Type B pancreatic cell (in vitro differentiated cells): ENCODE measurements around the gene TGM6. TPM values are rescaled to one million over a fixed set of nuclear protein-coding genes. Genes with fewer than 3 reads are reported as not detected.

Experiments
- DNase-seq: peaks from one replicate; pipeline ENCODE4 v3.0.0; 2021; ENCODE audit warnings: mixed read lengths; ENCODE audit not compliant: unreplicated experiment; ENCODE audit errors: extremely low spot score
- H3K27ac Mint-ChIP-seq: 2 replicates; pipeline ENCODE4 v1.8.0; 2021; ENCODE audit warnings: mild to moderate bottlenecking, mixed read lengths
- H3K27me3 Mint-ChIP-seq: 2 replicates; pipeline ENCODE4 v1.8.0; 2021; ENCODE audit warnings: mixed read lengths
- H3K36me3 Mint-ChIP-seq: 2 replicates; pipeline ENCODE4 v1.8.0; 2021; ENCODE audit warnings: mixed read lengths
- H3K4me1 Mint-ChIP-seq: one replicate; pipeline ENCODE4 v1.8.0; 2021; ENCODE audit warnings: mixed read lengths; ENCODE audit not compliant: unreplicated experiment
- H3K4me3 Mint-ChIP-seq: 2 replicates; pipeline ENCODE4 v1.8.0; 2021; ENCODE audit warnings: mild to moderate bottlenecking, mixed read lengths
- H3K9me3 Mint-ChIP-seq: 2 replicates; pipeline ENCODE4 v1.8.0; 2021; ENCODE audit warnings: mixed read lengths
- total RNA-seq: library from RNA; stranded (reverse); gene quantifications from 2 replicates; pipeline ENCODE4 v1.2.1, GENCODE V29; 2021; ENCODE audit warnings: low replicate concordance
- TF ChIP-seq, protein P1 (sequence below): fragments of 200-600 bp; sonication (generic); conservative IDR thresholded peaks from 2 replicates; pipeline ENCODE4 v1.5.0; 2021; ENCODE audit warnings: antibody characterized with exemption, mild to moderate bottlenecking

TGM6 gene
- total RNA-seq, 1 donor from 2014 or later: not detected

DNA sequence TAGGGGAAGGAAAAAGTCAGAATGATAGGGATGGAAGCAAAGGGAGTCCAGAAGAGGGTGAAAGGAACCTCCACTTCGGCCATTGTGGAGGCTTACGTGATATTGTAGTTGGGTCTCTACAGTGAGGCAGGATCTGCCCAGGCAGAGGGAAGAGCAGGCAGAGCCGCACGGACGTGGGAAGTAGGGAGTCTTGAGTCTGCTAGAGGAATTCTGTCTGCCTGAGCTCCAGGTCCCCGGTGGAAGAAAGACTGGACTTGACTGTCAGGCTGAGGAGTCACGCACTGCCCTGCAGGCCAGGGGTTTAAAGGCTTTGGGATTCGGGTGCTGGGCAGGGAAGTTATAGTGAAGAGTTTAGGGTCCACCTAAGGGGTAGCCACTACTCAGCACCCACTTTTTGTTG, 16.4 kb downstream of the TGM6 start:
- H3K27ac Mint-ChIP-seq: no peak overlapping the region
- TF ChIP-seq, protein P1, sequence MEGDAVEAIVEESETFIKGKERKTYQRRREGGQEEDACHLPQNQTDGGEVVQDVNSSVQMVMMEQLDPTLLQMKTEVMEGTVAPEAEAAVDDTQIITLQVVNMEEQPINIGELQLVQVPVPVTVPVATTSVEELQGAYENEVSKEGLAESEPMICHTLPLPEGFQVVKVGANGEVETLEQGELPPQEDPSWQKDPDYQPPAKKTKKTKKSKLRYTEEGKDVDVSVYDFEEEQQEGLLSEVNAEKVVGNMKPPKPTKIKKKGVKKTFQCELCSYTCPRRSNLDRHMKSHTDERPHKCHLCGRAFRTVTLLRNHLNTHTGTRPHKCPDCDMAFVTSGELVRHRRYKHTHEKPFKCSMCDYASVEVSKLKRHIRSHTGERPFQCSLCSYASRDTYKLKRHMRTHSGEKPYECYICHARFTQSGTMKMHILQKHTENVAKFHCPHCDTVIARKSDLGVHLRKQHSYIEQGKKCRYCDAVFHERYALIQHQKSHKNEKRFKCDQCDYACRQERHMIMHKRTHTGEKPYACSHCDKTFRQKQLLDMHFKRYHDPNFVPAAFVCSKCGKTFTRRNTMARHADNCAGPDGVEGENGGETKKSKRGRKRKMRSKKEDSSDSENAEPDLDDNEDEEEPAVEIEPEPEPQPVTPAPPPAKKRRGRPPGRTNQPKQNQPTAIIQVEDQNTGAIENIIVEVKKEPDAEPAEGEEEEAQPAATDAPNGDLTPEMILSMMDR: no peak

DNA sequence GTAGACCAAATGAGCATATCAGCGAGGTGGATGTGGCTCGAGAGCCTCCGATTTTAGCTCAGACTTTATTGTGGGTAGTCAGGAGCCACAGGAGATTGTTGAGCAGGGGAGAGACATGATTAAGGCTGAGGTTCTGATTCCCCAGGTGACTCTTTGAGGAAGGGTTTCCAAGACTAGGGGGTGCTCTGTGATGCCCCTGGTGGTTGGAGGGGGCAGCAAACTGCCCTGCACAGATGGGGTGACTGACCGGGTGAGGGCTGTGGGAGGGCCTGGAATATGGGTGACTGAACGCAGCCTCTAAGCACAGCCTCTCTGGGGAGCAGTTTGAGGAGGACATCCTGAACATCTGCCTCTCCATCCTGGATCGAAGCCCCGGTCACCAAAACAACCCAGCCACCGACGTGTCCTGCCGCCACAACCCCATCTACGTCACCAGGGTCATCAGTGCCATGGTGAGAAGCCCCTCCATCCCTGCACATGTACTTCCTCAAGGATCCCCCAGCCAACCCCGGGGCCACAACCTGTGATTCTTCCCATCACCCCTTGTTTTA, 17.0 kb downstream of the TGM6 start:
- H3K27ac Mint-ChIP-seq: no peak overlapping the region
- peaks cover 8% of the 10 kb centered on the region for H3K27me3 Mint-ChIP-seq
- no peak overlapping the region for H3K4me3 Mint-ChIP-seq

More for the DNA sequence above, 16.4 kb downstream of the TGM6 start:
- peaks cover 8% of the 10 kb centered on the region for H3K27me3 Mint-ChIP-seq
- H3K4me3 Mint-ChIP-seq: no peak overlapping the region
- no peak for DNase-seq
- H3K9me3 Mint-ChIP-seq: peaks cover 5% of the 10 kb centered on the region
- no peaks in the 10 kb centered on the region for H3K4me1 Mint-ChIP-seq
- H3K36me3 Mint-ChIP-seq: no peaks in the 10 kb centered on the region

DNA sequence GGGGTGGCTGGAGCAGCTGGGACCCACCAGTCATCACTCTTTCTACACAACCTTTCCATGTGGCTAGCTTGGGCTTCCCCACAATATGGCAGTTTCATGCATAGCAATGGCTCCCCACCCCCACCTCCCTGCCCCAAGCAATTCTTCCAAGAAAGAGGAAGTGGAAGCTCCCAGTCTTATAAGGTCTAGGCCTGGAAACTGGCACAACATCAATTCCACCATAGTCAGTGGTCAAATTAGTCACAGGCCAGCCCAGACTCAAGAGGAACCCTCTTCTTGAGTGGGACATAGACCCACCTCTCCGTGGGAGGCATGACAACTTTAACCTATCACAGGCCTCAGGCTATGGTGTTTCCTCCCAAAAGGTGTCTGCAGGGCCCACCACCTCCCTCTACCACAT, 17.7 kb downstream of the TGM6 start:
- peaks cover 8% of the 10 kb centered on the region for H3K27me3 Mint-ChIP-seq
- H3K27ac Mint-ChIP-seq: no peak overlapping the region
- TF ChIP-seq, protein P1: no peak
- H3K9me3 Mint-ChIP-seq: peaks cover 5% of the 10 kb centered on the region
- H3K36me3 Mint-ChIP-seq: no peaks in the 10 kb centered on the region
- no peak overlapping the region for H3K4me3 Mint-ChIP-seq
- no peak for DNase-seq
- H3K4me1 Mint-ChIP-seq: no peaks in the 10 kb centered on the region

More for the DNA sequence above, 17.0 kb downstream of the TGM6 start:
- peaks cover 5% of the 10 kb centered on the region for H3K9me3 Mint-ChIP-seq
- H3K36me3 Mint-ChIP-seq: no peaks in the 10 kb centered on the region
- DNase-seq: no peak
- TF ChIP-seq, protein P1: no peak
- no peaks in the 10 kb centered on the region for H3K4me1 Mint-ChIP-seq

DNA sequence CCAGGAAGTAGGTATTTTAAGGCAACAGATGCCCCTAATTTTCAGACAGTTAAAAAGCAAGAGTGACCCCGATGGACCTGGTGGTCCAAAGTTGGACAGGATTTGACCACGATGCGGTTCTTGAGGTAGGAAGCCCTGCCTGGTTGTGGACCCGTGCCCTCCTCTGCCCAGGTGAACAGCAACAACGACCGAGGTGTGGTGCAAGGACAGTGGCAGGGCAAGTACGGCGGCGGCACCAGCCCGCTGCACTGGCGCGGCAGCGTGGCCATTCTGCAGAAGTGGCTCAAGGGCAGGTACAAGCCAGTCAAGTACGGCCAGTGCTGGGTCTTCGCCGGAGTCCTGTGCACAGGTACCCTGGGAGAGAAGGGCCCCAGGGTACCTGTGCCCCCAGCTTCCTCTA, 18.7 kb downstream of the TGM6 start:
- Mint-ChIP-seq H3K4me1 (no peaks in the 10 kb centered on the region), H3K9me3 (peaks cover 5% of the 10 kb centered on the region), H3K27ac (no peak overlapping the region), H3K36me3 (no peaks in the 10 kb centered on the region), H3K4me3 (no peak overlapping the region), H3K27me3 (peaks cover 8% of the 10 kb centered on the region)
- no peak for DNase-seq
- TF ChIP-seq, protein P1: no peak

DNA sequence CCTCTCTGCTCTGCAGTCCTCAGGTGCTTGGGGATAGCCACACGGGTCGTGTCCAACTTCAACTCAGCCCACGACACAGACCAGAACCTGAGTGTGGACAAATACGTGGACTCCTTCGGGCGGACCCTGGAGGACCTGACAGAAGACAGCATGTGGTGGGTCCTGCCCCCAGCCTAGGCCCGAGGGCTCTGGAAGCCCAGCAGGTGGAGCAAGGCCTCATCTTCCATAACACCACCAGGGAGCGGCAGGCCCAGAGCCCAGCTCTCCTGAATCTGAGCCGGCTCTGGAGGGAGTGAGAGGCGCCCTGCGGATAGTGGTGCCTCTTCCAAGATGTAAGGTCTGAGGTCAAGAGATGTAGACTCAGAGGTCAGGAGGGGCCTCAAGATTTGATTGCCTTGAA, 19.6 kb downstream of the TGM6 start:
- Mint-ChIP-seq H3K9me3 (peaks cover 5% of the 10 kb centered on the region), H3K4me1 (no peaks in the 10 kb centered on the region), H3K4me3 (no peak overlapping the region), H3K36me3 (no peaks in the 10 kb centered on the region), H3K27me3 (peaks cover 8% of the 10 kb centered on the region), H3K27ac (no peak overlapping the region)
- TF ChIP-seq, protein P1: no peak
- no peak for DNase-seq

DNA sequence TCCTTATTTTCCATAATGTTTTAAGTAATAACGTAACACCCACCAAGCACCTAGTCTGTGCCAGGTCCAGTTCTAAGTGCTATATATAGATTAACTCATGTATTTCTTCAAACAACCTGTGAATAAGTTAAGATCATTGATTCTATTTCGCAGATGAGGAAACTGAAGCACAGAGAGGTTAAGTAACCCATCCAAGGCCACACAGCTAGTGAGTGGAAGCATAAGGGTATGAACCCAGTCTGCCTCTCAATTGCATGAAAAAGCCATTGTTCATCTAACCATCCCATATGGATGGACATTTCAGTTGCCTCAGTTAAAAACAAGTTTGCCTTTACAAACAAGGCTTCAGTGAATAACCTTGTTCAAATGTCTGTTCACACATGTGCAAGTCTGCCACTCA, 20.8 kb downstream of the TGM6 start:
- peaks cover 5% of the 10 kb centered on the region for H3K9me3 Mint-ChIP-seq
- H3K36me3 Mint-ChIP-seq: no peaks in the 10 kb centered on the region
- TF ChIP-seq, protein P1: no peak
- no peak overlapping the region for H3K4me3 Mint-ChIP-seq
- peaks cover 8% of the 10 kb centered on the region for H3K27me3 Mint-ChIP-seq
- H3K4me1 Mint-ChIP-seq: no peaks in the 10 kb centered on the region
- no peak overlapping the region for H3K27ac Mint-ChIP-seq
- DNase-seq: no peak
